Activated CD4-positive, alpha-beta T cell treated with anti-CD3 and anti-CD28 coated beads, Interleukin-2, Interleukin-4, amounts not matched to agents 100 ng/mL and 50 ng/mL, durations not matched to agents 16 hours and 8 hours (primary cell): Measurements from ENCODE around the gene NPC1L1.

Source experiments
- DNase-seq: peaks from one replicate; pipeline ENCODE4 v3.0.0-alpha.2; 2020; ENCODE audit warnings: low spot score

Gene NPC1L1

DNA sequence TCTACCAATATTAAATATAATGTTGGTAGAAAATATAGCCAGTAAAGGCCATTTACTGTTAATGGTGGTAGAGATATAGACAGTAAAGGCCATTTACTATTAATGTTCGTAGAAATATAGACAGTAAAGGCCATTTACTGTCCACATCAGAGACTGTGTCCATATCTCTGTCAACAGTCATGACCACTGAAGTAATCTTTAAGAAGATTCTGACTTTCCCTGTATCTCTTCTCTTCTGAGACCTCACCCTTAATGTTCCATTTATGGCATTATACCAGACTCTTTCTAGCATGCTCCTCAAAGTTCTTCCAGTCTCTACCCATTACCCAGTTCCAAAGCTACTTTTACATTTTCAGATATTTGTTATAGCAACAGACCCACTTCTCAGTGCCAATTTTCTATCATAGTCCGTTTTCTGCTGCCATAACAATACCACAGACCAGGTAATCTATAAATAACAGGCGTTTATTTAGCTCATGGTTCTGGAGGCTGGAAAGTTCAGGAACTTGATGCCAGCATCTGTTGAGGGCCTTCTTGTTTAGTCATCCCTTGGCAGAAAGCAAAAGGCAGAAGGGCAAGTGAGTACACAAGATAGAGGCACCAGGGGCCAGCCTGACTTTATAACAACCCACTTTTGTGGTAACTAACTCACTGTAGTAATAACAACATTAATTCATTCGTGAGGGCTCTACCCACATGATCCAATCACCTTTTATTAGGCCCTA, 42.7 kb downstream of the NPC1L1 start:
- no peak for DNase-seq

DNA sequence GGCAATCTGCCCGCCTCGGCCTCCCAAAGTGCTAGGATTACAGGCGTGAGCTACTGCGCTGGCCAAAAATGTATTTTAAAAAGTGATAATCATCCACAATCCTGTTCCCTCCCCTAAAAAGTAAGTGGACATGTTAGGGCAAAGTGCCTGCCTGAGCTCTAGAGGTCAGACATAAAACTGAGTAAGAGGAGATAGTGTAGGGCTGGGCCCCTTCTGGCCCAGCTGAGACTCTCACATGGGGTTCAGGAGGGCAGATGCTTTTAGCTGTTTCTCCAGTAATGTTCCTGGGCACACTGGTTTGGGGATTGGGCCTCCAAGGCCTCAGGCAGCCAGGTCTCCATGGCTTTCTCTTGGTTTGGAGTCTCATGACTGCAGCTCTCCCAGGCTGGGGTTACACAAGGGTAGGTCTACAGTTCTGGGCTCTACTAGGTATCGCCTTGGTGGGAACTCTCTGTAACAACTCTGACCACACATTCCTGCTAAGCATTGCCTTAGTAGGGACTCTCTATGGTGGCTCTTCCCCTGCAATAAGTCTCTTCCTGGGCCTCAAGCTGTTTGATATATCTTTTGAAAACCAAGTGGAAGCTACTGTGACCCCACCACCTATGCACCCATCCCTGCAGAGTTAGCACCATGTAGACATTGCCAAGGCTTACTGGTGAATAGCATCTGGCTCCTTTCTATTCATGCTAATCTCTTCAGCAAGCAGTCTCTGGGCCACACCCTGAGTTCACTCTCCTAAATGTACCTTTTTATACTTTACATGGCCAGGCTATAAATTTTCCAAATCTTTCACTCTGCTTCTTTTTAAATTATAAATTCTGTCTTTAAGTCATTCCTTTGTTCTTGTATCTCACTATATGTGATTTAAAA, 43.7 kb downstream of the NPC1L1 start:
- DNase-seq = no peak

DNA sequence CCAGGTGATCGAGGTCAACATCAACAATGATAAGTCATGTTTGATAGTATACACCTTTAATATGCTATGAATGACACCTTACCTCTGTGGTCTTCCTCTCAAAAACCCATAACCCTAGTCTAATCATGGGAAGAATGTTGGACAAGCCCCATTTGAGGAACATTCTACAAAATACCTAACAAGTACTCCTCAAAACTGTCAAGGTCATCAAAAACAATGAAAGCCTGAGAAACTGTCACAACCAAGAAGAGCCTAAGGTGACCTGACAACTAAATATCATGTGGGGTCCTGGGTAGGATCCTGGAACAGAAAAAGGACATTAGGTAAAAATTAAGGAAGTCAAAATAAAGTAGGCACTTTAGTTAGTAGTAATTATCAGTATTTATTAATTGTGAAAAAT, 44.7 kb downstream of the NPC1L1 start:
- no peak for DNase-seq

DNA sequence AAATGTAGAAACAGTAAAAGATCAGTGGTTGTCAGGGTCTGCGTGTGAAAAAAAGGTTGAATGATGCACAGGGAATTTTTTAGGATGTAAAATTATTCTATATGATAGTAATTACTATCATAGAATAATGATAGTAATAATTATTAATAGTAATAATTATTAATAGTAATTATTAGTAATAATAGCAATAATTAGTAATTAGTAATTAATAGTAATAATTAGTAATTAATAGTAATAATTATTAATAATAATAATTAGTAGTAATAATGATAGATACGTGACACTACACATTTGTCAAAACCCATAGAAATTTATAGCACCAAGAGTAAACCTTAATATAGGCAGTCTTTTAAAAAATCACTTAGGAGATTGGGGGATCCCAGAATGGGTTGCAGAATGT, 46.2 kb downstream of the NPC1L1 start:
- no peak for DNase-seq

DNA sequence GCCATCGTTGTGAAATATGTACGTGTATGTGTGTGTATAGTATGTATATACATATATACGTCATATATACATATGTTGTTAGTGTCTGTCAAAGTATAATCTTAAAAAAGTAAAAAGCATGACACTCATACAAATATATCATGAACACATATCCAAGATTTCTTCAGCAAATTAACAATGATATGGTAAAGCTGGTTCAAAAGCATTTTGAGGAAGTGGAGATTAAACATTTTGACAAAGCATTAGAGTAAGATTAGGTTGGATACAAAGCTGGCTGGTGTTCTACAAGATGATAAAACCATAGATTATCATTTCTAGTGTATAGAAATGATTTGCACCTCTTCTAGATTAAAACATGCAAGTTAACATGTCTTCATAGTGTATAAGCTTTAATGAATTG, 49.9 kb downstream of the NPC1L1 start:
- no peak for DNase-seq

DNA sequence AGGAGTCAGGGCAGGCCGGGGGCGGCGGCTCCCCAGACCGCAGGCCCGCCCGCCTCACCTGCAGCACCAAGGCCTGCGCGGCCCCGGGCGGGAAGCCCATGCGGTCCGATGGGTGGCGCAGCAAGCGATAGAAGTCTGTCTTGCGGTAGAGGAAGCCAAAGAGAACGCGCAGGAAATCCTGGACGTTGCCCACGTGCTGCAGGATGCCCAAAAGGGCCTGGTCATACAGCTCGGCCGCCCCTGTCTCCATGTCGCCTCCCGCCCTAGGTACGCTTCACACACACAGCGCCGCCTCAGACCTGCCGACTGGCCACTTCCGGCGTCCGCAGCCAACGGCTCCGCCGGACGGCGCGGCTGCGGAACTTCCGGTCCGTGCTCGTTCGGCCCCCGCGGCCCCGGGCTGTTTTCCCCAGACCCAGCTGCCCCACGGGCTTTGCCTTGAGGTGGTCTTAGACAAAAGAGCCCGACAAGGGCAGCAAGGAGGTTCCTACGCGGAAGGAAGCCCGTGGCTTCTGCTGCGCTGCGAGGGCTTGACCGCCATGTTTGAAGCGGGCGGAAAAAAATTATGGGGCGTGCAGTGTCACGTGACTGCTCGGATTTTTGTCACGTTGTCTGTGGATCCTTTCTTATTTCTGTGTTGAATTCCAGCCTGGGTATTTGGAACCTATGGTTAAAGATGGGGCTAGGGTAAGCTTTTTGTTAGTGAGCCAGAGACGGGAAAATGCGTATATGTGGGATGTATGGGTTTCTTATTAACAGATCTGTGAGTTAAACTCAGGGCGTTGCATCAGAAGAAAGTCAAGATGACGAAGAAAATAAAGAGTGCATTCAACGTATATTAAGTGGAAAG, 50.6 kb downstream of the NPC1L1 start, which contains the start of gene NUDCD3:
TSS of gene NUDCD3 (minus strand) at position 308 of the 850 bp plus-strand sequence. CDS start at position 250, 58 bp downstream.
- DNase-seq = peak; percentile 86

DNA sequence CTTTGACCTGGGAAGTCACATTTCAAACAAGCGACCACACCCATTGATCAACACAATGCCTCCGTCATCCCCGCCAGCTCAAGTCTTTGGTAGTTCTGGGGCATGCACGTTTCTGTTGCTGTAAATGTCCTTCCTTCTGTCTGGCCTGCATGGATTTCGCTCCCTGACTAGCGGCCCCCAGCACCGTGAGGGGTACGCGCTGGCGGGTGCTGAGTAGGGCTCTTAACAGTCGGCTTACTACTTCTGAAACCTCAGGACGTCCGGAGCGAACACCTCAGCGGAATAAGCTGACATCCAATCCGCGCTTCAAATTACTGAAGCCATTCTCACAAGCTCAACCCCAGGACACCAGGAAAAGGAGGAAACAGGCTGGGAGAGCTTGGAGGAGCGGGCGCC, 51.2 kb downstream of the NPC1L1 start:
- peak; percentile 52 for DNase-seq

DNA sequence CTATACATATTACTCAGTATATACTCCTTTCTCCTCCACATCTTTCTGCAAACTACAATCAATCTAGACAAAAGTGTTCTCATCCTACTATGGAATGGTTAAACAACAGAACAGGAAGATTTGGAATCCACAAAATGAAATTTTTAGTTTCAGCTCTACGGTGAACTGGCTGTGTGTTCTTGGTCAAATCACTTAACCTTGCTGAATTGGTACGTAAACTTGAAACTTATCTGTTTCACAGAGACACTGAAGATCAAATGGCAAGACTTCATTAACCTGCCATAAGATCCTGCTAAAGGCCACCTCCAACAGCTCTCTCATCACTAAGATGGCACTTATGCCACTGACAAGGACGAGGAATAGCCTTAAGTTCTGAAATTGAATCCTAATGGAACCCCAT, 52.2 kb downstream of the NPC1L1 start:
- no peak for DNase-seq

DNA sequence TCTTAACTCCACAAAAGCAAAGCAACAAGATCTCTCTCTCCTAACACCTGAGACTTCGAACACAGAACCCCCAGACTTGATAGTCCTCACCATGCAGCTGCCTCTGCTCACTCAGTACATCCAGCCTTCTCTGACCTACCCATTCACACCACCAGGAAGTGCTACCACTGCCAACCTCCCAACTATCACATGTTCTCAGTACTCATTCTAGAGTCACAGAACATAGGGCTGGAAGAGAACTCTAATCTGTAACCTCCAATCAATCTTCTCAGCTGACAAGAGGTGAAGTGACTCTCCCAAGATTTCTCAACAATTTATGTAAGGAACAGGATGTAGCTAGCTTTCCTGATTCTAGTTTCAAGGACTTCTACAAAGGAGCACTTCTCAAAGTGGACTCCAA, 54.4 kb downstream of the NPC1L1 start:
- no peak for DNase-seq

DNA sequence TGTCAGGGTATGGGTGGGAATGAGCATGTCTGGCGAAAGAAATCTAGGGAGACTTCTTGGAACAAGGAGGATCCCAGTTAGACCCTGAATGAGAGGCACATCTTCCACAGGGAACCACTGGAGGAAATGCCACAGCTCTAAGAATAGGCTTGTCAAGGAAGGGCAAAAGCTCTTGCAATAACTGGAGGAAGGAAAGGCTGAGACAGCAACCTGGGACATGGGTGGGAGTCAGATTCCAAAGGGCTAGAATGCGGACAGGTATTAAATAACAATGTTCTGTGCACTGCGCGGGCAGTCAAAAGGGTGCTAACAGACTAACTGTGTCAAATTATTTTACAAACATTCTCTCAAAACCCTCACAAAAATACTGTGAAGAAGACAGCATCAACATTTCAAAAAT, 55.1 kb downstream of the NPC1L1 start:
- DNase-seq = no peak

DNA sequence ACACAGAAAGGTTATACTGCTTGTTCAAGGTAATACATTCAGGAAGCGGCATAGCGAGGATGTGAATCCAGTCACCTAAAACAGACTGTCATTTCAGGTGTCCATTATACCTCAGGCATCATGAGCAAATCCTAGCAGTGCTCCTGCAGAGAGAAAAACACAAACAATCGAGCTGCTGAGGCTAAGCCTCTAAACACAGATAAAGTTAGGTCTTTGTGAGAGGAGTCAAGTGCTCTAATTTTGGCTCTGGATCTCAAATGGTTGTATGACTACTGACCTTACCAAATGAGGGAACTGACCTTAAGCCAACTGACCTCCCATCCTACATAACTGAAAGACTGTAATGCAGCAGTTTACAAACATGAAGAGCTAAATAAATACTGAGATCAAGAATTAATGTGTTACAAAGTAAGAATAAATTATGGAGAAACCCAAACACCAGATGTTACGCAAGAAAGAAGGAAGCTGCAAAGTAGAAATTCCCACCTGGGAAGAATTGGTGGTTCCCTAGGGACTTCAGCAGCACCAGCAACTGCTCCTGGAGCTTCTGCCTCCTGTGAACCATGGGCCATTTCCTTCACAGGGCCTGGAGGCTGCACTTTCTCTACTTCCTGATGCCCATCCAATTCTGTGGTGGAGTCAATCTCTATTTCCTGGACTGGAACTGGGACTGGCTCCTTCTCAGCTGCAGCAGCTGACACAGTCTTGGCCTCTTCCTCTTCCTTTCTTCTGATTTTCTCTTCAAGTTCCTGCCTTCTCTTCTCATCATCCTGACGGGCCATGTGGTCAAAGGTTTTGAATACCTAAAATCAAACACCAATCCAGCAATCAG, 56.4 kb downstream of the NPC1L1 start:
- DNase-seq = no peak

DNA sequence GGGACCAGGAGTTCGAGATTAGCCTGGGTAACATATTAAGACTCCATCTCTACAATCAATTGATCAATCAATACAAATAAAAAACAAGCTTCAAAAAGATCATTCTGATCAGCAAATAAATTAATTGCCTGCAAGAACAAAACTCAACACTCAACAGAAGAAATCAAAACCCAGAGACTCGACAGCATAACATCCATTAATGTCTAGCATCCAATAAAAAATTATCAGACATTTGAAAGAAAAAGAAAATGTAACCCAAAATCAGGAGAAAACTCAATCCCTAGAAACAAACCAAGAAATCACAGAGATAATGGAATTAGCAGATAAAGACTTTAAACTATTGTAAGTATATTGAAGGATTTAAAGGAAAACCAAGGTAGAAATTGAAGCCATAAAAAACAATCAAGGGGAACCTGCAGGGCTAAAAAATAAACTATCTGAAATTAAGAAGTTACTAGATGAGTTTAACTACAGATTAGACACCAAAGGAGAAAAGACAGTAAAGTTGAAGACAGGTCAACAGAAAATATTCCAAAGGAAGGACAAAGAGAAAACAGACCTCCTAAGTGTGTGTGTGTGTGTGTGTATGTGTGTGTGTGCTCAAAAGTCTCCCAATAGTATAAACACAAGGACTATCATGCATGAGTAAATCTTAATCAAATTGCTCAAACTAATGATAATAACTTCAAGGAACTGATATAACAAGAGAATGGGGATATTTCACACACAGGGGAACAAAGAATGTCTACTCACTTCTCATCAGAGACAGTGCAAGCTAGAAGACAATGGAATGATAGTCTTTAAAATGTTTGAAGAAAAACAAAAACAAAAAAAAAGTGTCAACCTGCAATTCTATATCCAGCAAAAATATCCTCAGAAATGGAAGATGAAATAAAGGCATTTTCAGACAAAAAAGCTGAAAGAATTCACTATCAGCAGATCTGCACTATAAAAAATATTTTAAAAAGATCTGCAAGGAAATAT, 58.3 kb downstream of the NPC1L1 start:
- no peak for DNase-seq

DNA sequence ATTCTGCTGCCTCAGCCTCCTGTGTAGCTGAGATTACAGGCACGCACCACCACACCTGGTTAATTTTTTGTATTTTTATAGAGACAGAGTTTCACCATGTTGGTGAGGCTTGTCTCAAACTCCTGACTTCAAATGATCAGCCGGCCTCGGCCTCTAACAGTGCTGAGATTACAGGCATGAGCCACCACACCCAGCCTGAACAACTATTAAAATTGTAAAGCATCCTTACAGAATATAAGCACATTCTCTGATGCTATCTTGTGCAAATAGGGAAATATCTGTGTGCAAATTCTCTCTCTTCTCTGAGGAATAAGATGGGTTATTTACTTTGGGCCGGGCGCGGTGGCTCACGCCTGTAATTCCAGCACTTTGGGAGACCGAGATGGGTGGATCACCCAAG, 63.2 kb downstream of the NPC1L1 start:
- DNase-seq = no peak

DNA sequence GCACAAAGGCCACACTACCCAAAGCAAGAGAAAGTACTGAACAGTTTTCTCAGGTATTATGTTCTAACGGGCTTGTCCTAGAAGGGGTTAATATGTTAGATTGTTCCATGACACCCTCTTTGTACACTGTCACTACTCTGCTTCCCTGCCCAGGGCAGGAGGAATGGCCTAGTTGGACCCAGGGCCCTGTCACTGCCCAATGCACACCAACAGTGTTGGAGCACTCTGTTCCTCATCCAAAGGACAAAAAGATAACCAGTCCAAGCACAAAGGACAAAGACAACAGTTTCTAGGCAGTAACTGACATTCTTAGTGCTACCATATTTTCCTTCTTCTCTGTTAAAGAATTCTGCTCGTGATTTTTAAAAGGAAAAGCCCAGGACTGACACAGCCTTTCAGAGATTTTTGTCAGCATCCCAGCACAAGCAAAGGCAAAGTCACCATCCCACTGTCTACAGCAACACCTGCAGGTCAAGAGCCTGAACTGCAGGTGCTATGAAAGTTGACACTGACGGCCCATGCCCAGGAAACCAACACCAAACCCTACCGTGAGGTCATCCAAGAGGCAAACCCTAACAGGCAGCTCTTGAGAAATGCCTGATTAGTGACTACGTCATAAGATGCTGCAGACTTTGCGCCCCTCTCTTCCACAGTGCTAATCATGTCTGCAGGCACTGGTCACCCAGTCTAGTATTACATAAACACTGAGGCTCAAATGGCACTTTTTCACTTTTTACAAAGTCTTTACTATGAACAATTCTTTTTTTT, 63.9 kb downstream of the NPC1L1 start:
- peak; percentile 73 for DNase-seq

DNA sequence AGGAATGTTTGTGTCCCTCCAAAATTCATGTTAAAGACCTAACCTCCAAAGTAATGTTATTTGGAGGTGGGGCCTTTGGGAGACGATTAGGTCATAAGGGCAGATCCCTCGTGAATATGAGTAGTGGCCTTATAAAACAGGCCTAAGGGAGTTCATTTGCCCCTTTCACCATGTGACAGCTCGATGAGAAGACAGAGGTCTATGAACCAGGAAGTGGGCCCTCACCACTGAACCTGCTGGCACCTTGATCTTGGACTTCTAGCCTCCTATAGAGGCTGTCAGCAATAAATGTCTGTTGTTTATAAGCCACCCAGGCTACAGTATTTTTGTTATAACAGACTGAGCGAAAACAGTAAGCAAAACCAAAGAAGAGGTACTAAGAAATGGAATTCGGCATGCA, 64.8 kb downstream of the NPC1L1 start:
- DNase-seq = no peak

DNA sequence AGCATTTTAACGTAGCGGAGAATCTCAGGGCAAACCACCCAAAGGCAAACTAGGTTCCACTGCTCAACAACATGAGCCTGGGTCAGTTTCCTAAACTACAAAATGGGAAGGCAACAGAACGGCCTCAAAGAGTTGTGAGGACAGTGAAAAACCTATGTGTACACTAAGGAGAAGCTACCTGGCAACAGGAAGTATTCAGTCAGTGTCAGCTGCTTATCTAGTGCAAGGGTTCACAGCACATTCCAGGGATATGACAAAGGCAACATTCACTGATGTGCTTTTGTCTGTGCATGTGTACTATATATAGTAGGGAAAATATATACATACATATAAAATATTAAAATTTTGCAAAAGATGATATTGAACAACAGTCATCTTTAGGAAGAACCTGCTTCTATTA, 67.8 kb downstream of the NPC1L1 start:
- DNase-seq = no peak

DNA sequence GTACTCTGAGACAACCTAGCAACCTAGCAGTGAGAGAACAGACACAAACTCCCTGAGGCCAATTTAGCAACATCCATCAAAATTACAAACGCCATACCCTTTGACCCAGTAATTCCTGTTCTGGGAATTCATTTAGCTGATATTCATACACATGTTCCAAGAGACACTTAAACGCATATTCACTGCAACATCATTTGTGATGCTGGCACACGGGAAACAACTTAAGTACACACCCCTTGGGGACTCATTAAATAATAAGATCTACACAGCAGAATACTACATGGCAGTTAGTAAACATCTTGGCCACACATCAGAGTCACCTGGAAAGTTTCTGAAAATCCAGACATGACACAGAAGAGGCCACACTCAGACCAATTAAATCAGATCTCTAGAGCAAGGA, 68.3 kb downstream of the NPC1L1 start:
- no peak for DNase-seq

DNA sequence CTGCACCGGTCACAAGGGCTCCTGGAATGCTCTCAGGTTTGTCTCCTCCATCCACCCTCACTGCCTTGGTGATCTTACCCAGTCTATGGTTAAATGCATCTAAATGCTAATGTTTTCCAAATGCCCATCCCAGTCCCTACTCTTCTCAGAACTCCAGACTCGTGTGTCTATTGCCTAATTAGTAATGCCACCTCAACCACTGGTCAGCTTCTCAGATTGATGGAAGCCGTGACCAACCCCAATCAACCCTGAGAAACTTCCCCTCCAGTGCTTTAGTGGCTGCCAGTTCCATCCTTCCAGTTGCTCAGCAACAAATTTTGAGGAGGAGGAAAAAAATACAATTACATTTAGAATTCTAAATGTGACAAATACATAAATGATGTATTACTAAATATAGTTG, 69.3 kb downstream of the NPC1L1 start:
- DNase-seq = no peak

DNA sequence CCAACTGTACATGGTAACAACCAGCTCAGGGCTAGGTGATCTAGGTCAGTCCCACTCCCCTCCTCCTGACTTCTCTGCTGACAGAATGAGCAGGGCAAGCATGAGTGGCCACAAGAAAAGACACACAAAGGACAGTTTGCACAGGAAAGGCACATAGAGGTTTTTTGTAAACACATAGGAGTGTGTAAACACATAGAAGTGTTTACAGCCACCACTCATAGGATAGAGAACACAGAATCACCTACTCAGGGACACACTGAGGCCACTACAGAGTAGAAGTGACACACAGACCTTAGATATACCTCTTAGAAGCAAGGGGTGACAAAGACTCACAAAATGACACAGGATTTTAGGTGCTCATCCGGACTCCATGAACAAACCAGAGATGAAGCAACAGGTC, 69.7 kb downstream of the NPC1L1 start:
- no peak for DNase-seq
